Limb (tissue), 2 donors: ENCODE measurements around the gene UVSSA.
"Not testable (repeated sequence)": the region's sequence is repeated elsewhere in the genome, so short reads cannot be mapped to it uniquely, and the experiment has no call there.

Experiments
- DNase-seq, 2 donors: peaks; one replicate each; pipeline ENCODE4 v3.0.0-alpha.2; 2016; ENCODE audit errors: extremely low spot score in 2 of 2

The UVSSA gene

DNA sequence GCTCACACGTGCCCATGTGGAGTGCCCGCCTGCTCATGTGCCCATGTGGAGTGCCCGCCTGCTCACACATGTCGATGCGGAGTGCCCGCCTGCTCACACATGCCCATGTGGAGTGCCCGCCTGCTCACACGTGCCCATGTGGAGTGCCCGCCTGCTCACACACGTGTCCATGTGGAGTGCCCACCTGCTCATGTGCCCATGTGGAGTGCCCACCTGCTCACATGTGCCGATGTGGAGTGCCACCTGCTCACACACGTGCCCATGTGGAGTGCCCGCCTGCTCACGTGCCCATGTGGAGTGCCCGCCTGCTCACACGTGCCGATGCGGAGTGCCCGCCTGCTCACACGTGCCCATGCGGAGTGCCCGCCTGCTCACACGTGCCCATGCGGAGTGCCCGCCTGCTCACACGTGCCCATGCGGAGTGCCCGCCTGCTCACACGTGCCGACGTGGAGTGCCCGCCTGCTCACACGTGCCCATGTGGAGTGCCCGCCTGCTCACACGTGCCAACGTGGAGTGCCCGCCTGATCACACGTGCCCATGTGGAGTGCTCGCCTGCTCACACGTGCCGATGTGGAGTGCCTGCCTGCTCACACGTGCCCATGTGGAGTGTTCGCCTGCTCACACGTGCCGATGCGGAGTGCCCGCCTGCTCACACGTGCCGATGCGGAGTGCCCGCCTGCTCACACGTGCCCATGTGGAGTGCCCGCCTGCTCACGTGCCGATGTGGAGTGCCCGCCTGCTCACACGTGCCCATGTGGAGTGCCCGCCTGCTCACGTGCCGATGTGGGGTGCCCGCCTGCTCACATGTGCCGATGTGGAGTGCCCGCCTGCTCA, 47.8 kb downstream of the UVSSA start:
- DNase-seq, result not testable (repeated sequence)

GRCh38 chr4:1395389-1395820, 48.4 kb downstream of the UVSSA start:
- DNase-seq, result not testable (repeated sequence)

- no peak for DNase-seq
Measured at GRCh38 chr4:1395941-1396805, 49.2 kb downstream of the UVSSA start.

- DNase-seq, result no peak
Measured at GRCh38 chr4:1396806-1397455, 49.9 kb downstream of the UVSSA start.

DNA sequence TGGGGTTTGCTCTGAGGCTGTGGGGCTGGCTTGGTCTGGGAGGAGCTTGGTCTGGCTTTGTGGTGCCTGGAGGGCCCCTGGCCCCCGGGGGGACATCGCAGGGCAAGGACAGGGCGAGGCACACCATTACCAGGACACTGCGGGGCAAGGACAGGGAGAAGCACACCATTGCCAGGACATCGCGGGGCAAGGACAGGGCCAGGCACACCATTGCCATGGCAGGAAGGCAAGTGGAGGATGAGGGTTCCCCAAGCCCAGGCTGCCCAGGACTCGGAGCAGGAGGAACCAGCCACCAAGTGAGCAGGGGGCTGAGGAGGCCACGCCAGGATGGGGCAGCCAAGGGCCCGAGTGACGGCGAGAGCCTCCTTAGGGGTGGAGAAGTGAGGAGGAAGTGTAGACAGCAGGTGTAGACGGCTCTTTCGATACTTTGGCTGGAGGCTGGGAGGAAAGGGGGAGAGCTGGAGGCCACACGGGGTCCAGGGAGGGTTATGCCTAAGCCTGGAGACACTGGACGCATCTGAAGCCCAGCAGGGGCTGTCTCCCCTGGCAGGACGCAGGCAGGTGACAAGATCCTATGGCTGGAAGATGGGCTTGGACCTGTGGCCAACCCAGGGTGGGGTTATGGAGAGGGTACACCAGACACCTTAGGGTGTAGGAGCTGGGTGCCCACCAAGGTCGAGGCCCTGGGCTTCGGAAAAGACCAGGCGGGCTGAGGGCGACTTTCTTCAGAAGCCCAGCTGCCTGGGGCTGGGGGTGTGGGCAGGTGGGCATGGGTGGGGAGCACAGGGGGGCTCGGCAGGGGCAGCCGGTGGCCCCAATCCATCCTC, 51.9 kb downstream of the UVSSA start:
- no peak for DNase-seq

GRCh38 chr4:1399508-1400190, 52.6 kb downstream of the UVSSA start:
- no peak for DNase-seq

DNA sequence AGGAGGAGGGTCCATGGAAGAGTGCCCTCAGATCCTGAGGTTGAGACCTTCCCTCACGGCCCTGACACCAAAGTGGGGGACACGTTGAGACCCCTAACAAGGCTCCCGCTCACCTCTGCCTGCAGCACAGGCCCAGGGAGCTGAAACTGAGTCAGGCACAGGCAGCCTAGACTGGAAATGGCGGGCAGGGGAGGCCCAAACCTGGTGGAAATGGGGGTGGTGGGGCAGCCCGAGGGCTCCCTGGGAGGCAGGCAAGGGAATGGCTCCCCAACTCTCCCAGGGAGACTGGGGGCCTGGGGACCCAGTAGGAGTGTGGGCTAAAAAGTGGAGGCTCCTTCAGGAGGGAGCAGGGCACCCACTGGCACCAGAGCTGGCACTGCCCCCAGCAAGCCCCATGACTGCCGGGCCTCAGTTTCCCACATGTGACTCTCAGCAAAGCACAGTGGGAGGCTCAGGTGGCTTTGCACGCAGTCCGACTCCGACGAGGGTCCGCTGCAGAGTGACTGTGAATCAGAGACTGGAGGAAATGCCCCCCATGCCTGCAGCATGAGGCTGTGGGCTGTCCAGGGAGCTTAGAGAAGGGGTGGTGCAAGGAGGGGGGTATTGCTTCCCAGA, 53.3 kb downstream of the UVSSA start:
- no peak for DNase-seq

DNA sequence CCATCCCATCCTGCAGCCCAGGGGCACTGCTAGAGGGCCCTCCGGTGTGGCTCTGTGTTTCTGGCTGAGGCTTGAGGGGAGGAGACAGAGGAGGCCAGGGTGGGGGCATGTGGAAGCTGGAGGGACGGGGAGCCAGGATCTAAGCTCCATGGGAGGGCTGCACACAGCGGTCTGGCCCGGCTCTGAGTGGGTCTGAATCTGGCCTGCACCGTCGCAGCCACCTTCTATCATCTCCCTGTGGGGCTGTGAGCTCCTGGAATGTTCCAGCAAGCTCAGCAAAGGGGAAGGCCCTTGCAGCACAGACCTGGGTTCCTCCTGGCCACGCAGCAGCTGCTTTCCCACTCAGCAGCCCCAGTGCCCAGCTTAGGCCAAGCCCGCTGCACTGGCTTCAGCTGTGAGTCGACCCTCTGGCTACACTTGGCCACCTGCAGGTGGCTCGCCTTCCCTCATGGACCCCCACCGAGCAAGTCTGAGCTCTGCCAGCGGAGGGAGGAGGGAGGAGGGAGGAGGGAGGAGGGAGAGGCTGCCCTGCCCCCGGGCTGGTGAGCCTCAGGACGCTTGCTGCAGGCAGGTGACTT, 53.9 kb downstream of the UVSSA start:
- DNase-seq, result no peak

DNA sequence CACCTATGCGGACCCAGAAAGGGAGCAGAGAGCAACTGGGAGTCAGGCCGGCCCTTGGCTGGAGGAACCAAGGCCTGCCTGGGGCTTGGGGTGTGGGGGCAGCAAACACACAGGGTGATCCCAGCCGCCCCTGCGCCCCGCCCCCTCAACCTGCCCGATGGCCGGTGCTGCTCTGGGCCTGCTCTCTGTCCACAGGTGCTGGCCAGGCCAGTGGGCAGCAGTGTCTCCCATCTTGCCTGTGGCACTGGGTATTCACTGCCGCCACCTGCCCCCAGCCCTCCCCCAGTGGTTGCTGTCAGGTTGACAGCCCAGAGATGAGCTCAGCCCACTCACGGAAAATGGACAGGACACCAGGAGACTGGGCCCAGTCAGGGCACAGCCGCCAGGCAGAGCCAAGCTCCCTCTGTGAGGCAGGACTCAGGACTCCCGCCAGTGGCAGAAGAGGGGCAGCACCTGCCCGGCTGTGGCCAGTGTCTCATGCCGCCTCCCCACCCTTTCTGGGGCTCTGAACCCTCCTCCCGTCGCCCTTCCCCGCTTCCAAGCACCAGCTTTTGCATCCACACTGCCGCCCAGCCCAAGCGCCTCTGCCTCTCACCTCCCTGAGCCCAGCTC, 54.5 kb downstream of the UVSSA start:
- DNase-seq, result no peak

GRCh38 chr4:1402021-1402515, 55.1 kb downstream of the UVSSA start:
- no peak for DNase-seq

GRCh38 chr4:1402516-1403091, 55.6 kb downstream of the UVSSA start:
- no peak for DNase-seq

DNA sequence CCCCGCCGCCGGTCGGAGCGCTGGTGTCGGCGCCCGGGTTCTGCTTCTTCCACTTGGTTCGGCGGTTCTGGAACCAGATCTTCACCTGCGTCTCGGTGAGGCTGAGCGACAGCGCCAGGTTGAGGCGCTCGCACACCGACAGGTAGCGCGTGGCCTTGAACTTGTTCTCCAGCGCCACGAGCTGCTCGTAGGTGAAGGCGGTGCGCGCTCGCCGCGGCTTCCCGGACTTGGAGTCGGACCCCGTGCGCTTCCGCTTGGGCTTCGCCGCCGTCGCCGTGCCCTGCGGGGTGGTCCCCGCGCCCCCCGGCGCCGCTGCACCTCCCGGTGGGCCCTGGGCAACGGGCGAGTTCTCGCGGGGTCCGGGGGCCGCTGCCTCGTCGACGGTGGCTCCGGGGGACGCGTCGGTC, 56.2 kb downstream of the UVSSA start:
- DNase-seq, result no peak

- DNase-seq, result no peak
Measured at GRCh38 chr4:1403591-1404572, 56.9 kb downstream of the UVSSA start.

DNA sequence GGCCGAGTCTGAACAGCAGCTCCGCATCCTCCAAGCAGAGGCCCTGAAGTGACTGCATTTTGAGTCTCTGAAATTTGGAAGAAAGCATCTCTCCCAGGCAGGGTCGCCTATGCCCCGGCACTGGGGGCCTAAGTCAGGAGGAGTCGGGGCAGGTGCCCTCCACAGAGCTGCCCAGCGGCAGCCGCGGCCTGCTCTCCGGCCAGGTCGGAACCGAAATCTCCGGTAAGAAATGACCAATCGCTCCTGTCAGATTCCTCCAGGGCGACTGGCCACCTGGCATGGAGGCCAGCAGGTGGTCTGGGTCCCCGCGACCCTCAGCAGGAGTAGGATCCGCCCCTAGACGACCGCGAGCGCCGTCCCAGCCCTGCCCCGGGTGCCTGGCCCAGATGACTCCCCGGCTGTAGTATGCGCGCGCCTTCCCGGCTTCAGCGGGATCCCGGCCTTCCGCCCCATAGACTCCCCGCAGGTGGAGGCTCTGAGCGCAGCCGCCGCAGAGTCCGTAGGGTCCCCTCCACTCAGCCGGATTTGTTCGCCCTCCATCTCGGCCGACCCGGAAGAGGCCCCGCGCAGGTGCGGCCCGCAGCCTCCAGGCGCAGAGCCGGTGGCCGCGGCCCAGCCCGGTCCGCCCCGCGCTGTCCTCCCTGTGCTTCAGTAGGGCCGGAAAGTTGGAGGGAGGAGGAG, 57.7 kb downstream of the UVSSA start:
- DNase-seq, result no peak

- DNase-seq, result no peak
Measured at GRCh38 chr4:1405254-1405635, 58.2 kb downstream of the UVSSA start.

GRCh38 chr4:1405636-1406393, 58.8 kb downstream of the UVSSA start:
- DNase-seq, result no peak
